HG03108 (cell line): ENCODE data around the gene STK17A.
"Not testable (repeated sequence)": the region's sequence is repeated elsewhere in the genome, so short reads cannot be mapped to it uniquely, and the experiment has no call there.

Experiments
- ATAC-seq: cut with Tn5 transposase; IDR thresholded peaks from one replicate; pipeline ENCODE4 v1.9.1; 2021; ENCODE audit warnings: moderate library complexity; ENCODE audit not compliant: unreplicated experiment

The STK17A gene

GRCh38 chr7:43593010-43593409 lies 10.1 kb downstream of the STK17A start:
- ATAC-seq: no peak

DNA sequence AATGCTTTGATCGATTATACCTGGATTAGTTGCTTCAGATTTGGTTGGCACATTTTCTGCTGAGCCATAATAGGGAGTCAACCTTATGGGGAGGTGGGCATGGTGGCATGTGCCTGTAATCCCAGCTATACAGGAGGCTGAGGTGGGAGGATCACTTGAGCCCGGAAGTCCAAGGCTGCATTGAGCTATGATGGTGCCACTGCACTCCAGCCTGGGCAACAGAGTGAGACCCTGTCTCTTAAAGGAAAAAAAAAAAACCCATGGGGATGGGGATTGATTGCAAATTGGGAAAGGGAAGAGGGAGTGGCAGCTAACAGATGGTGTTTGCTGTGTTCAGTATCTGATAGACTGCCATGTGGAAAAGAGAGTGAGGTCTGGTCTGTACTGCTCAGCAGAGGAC lies 11.1 kb downstream of the STK17A start:
- no peak for ATAC-seq

DNA sequence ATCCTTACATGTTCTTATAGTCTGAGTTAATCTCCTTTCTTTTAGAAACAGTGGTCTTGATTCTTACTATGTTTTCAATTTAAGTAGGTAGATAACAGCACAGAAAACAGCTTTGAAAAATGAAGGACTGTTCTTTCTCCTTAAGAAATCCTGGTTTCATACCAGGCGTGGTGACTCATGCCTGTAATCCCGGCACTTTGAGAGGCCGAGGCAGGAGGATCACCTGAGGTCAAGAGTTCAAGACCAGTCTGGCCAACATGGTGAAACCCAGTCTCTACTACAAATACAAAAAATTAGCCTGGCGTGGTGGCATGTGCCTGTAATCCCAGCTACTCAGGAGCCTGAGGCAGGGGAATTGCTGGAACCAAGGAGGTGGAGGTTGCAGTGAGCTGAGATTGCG lies 13.5 kb downstream of the STK17A start:
- not testable (repeated sequence) for ATAC-seq

DNA sequence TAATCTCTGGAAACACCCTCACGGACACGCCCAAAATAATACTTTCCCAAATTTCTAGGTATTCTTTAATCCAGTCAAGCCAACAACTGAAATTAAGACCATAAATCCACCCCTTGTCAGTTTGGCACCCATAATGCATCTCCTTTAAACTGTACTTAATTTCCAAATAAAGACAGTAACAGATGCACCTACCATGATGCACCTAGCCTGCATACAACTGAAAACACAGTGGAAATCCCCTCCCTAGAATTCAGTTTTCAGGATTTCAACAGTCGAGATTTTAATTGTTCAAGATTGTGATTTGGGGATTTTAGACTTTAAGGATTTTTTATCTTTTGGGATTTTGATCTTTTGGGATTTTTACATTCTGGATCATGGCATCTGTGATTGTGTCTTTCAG lies 17.1 kb downstream of the STK17A start:
- no peak for ATAC-seq

DNA sequence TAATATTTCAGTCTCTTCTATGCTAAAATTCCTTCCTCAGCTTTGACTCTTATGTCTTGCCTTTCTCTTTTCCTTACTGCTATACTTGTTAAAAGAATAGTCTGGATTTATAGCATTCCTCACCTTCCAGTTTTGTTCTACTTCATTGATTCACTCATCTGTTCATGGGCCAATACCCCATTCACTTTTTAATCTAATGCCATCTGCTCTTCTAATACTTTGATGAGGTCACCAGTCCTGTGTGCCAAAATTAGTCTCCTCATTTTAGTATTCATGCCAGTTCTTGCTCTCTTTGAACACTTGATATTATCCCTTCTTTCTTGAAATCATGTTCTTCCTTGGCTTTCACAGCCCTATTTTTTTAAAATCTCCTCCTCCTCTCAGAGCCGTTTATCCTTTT lies 19.3 kb downstream of the STK17A start:
- no peak for ATAC-seq

DNA sequence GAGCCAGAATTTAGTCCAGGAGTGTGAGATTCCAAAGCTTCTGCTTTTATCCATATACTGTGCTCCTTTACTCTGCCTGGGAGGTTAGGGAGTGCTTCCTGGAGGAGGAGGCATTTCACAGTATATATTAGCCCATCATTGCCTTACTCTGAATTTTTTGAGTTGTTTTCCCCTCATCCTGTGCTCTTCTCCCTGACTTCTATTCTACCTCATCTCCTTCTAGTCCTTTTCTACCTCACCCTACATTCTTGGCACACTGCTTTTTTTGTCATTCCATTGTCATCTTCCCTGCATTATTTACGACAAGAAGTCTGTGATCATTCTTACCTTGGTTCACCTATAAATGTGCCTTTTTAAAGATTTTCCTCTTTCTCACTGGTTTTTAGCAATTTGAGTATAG lies 21.3 kb downstream of the STK17A start:
- ATAC-seq: no peak

DNA sequence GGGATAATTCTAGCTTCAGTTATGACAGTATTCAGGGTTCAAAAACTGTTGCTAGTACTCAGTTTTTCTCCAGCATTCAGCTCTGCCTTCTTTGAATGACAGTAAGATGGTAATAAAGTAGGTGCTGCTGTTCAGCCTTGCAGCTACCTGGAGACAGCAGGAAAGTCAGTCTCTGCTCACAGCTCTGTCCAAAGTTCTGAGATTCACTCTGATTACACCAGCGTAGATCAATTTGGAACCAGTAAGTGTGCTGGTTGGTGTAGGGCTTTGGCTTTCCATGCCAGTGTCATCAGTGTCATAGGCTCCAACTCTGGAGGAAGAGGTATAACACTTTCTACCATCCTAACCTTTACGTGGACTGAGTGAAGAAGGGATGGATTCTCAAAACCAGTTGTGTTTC lies 26.2 kb downstream of the STK17A start:
- no peak for ATAC-seq

DNA sequence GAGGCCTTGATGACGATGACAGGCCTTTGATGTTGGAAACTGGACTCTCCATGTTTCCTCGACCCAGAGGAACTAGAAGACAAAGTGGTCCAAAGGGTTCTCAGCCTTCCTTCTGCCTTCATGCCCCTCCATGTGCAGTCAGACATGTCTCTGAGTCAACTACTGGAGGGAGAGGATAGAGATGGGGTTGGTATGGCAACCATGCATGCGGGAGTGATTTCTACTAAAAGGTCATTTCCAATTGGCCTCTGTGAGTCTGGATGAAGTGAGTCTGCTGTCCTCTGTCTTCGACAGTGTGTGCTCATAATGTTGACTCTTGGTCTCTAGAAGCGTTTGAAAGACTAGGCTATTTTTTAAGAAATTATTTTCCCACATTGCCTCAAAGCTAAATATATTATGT lies 29.2 kb downstream of the STK17A start:
- no peak for ATAC-seq

- ATAC-seq: no peak
Observed at GRCh38 chr7:43612599-43613589, 30.0 kb downstream of the STK17A start.

DNA sequence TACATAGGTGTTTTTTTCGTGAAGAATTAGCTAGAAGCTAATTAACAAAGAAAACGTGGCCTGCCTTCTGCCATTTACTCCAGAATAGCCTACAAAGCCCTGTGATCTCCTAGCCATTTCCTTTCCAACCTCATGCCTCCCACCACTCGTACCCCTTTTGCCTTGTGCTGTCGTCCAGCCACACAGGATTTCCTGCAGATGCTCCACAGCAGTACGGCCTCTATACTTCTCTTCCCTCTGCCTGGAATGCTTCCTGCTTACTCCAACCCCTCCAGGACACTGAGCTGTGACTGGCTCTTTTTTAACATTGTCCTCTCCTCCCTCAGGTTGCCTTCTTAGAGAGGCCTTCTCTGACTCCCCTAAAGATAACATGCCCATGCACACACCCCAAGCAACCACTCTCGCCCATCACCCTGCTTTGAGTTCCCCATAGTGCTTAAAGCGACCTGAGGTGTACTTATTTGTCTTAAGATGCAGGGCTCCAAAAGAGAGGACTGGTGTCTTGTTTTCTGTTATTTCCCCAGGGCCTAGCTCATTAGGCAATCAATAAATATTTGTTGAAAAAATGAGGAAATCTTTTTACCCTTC lies 32.7 kb downstream of the STK17A start:
- ATAC-seq: no peak

DNA sequence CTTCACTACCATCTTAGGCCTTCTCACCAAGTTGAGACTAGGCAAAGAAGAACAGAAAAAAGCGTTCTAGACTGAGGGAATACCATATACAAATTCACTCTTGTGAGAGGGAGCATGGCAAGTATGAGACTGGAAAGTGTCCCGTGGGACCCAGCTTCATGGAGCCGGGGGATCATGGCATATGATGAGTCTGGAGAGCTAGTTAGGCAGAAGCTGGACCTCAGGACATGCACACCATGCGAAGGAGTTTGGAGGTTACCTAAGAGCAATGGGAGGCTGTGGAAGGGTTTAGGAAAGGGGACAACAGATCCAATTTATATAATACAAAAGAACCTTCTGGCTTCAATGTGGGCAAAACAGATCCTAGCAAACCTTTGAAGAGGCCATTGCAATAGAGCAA lies 34.1 kb downstream of the STK17A start:
- ATAC-seq: no peak

GRCh38 chr7:43618073-43618472 lies 35.2 kb downstream of the STK17A start:
- no peak for ATAC-seq

- no peak for ATAC-seq
Observed at GRCh38 chr7:43619213-43620012, 36.5 kb downstream of the STK17A start.

GRCh38 chr7:43621729-43622448 lies 39.0 kb downstream of the STK17A start:
- no peak for ATAC-seq

- ATAC-seq: no peak
Observed at GRCh38 chr7:43624156-43624555, 41.2 kb downstream of the STK17A start.

DNA sequence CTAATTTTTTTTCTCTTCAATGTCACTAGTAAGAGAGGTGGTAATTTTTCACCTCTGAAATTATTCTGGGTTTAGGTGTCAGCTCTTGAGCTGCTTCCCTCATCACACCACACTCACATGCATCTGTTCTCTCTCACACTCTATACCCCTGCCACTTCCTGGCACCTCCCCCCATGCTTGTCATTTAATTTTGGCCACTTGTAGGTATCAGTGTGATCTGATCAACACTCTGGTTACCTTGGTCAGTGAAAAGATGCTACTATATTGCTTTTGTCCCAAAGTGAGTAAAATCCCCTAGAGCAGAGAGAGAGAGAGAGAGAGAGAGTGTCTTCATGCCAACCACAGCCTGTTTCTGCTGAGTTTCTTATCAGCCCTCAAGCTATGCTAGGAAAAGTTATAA lies 42.5 kb downstream of the STK17A start:
- peak; percentile 54 for ATAC-seq

DNA sequence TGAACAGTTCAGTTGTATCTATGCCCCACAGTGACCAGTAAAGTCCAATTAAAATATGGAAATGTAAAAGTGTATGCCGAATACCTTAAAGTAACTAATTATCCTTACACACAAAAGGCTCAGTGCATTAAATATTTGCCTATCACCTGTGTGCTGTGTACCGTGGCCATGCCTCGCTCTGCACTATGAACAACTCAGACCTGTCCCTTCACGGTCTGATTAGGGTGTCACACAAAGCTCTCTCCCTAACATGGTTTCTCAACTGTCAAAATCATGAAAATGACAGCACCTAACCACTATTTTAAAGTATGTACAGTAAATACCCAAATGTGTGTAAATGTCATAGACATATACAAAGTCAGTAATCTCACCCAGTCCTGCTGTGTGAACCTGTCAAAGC lies 43.1 kb downstream of the STK17A start:
- ATAC-seq: no peak

DNA sequence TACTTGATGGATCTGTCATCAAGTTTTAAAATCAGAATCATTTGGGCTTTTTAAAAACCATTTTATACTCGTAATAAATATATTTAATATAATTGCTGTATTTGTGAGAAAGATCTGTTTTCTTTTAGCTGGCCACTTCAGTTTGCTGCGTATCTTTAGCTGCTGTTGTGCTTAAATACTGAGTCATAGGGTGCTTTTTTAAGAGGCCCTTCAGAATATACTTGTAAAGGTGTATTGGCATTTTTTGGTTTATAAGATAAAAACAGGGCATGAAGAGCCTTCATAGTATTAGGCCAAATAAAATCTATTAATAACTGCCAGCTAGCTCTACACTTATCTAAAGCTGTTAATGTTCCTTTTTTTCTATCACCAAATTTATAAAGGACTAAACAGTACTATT lies 43.8 kb downstream of the STK17A start:
- no peak for ATAC-seq

- ATAC-seq: not testable (repeated sequence)
Observed at GRCh38 chr7:43627798-43628197, 44.9 kb downstream of the STK17A start.

- ATAC-seq: no peak
Observed at GRCh38 chr7:43628431-43628830, 45.5 kb downstream of the STK17A start.

DNA sequence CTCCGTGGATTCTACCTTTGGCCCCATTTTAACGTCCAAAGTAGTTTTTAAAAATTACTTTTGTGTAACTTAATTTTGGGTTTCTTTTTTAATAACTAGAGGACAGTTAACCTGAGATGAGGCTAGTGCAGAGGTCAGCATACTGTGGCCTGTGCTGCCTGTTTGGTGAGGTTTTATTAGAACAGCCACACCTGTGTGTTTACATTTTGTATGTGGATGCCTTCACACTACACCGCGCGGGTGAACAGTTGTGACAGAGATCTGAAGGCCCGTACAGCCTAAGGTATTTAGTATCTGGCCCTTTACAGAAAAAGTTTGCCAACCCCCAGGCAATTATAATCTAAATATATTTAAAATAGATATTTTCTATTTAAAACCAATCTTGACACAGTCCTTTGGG lies 46.9 kb downstream of the STK17A start:
- ATAC-seq: no peak
